ENCODE results near the gene C1orf35. TPM values are rescaled to one million over a fixed set of nuclear protein-coding genes. Genes with fewer than 3 reads are reported as not detected.

Gene C1orf35
- total RNA-seq, 3 donors from 2014 or later = 10.6 to 15.7 (median 13.9) TPM

- Histone ChIP-seq H3K4me1 (ENCODE audit: low read depth) (peaks cover 7% of the 10 kb centered on the region), H3K4me3 (no peak overlapping the region), H3K9me3 (no peaks in the 10 kb centered on the region), H3K36me3 (ENCODE audit: low read depth) (no peaks in the 10 kb centered on the region)
- no peak for ATAC-seq
- intact Hi-C loops (cut with DNase I, micrococcal nuclease) = no loop called here
- DNase-seq = no peak
- no peak for TF ChIP-seq CTCF (IDR thresholded peaks at IDR 0.05)
Measured at GRCh38 chr1:228147768-228148167, 44.6 kb upstream of the C1orf35 start.

DNA sequence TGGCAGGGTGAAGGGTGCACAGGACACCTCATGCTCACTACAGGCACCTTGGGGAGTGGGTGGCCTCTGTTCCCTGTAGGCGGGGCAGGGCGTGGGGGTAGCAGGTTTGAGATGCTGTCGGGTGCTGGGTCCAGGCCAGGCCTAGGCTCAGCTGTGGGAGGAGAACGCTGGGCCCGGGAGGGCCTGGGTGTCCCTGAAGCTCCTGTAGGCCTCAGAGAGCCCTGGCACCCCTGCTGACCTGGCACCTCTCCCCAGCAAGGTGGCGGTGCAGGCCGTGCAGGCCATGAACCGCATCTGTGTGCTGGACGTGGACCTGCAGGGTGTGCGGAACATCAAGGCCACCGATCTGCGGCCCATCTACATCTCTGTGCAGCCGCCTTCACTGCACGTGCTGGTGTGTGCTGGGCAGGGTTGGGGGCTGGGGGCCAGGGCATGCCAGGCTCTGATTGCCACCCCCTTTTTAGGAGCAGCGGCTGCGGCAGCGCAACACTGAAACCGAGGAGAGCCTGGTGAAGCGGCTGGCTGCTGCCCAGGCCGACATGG, 44.1 kb upstream of the C1orf35 start:
- no peak overlapping the region for H3K4me3 ChIP-seq
- H3K36me3 ChIP-seq (ENCODE audit: low read depth) = no peaks in the 10 kb centered on the region
- H3K9me3 ChIP-seq = no peaks in the 10 kb centered on the region
- intact Hi-C loops (cut with DNase I, micrococcal nuclease) = no loop called here
- peaks cover 12% of the 10 kb centered on the region for H3K4me1 ChIP-seq (ENCODE audit: low read depth)
- ATAC-seq (no peak), DNase-seq (no peak)
- TF ChIP-seq CTCF (IDR thresholded peaks at IDR 0.05) = no peak

GRCh38 chr1:228146417-228147150, 43.5 kb upstream of the C1orf35 start:
- Histone ChIP-seq H3K4me3 (no peak overlapping the region), H3K36me3 (ENCODE audit: low read depth) (no peaks in the 10 kb centered on the region), H3K4me1 (ENCODE audit: low read depth) (peaks cover 19% of the 10 kb centered on the region), H3K9me3 (no peaks in the 10 kb centered on the region)
- TF ChIP-seq CTCF (IDR thresholded peaks at IDR 0.05) = no peak
- ATAC-seq = no peak
- intact Hi-C loops (cut with DNase I, micrococcal nuclease) = no loop called here
- no peak for DNase-seq

DNA sequence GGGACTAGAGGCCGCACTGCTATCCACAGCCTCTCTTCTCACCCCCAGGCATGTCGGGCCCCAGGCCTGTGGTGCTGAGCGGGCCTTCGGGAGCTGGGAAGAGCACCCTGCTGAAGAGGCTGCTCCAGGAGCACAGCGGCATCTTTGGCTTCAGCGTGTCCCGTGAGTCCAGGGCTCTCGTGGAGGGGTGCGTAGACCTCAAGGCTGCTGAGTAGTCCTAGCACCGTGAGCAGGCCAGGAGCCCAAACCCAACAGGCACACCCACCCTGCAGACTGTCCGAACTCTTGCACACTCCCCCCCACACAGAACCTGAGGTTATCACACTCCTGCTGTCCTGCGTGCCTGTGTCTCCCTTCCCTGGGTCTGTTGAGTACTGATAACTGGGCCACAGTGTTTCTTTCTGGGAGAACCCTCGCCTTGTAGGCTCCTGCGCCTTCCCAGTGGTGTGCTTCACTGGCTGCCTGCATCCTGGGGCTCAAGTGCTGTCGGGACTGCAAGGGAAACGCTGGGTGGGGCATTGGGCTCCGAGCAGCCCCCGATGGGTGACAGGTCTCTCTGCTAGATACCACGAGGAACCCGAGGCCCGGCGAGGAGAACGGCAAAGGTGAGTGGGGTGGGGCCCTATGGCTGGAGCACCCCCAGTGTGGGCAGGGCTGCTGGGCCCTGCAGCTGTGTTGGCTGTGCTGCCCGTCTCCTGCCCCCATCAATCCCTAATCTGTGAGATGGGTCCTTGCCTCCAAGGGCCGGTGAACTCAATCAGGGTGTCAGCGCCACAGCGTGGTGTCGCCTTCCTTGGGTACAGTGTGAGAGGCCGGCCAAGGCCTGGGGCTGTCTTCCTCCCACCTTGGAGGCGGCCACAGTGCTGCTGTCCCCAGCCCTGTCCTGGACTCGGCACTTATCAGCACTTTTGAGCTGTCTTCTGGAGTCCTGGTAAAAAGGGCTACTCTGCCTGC, 42.6 kb upstream of the C1orf35 start:
- DNase-seq = no peak

DNA sequence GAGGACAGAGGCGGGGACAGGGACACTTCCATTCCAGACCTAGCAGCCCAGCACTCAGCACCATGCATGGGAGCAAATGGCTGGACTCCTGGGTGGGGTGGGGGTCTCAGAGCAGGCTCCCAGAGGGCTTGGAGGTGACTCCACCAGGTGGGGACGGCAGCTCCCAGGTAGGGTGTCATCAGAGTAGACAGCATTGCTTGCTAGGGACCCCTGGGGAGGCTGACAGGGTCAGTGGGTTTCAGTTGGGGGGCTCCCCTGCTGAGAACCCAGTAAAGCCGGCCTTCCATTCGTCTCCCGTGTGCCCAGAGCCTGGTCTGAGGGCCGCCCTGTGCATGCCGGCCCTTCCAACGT, 41.8 kb upstream of the C1orf35 start:
- H3K36me3 ChIP-seq (ENCODE audit: low read depth) = peaks cover 2% of the 10 kb centered on the region
- no peak for TF ChIP-seq CTCF (IDR thresholded peaks at IDR 0.05)
- H3K9me3 ChIP-seq = no peaks in the 10 kb centered on the region
- no peak for DNase-seq
- intact Hi-C loops (cut with DNase I, micrococcal nuclease) = no loop called here
- no peak overlapping the region for H3K4me3 ChIP-seq
- no peak for ATAC-seq
- peaks cover 26% of the 10 kb centered on the region for H3K4me1 ChIP-seq (ENCODE audit: low read depth)

More for the DNA sequence above, 42.6 kb upstream of the C1orf35 start:
- ATAC-seq = no peak
- Histone ChIP-seq H3K4me1 (ENCODE audit: low read depth) (peaks cover 26% of the 10 kb centered on the region), H3K4me3 (no peak overlapping the region), H3K36me3 (ENCODE audit: low read depth) (no peaks in the 10 kb centered on the region), H3K9me3 (no peaks in the 10 kb centered on the region)
- no peak for TF ChIP-seq CTCF (IDR thresholded peaks at IDR 0.05)
- intact Hi-C loops (cut with DNase I, micrococcal nuclease) = no loop called here
